ENCODE data around the gene OR2A1.
"Not testable (repeated sequence)": the region's sequence is repeated elsewhere in the genome, so short reads cannot be mapped to it uniquely, and the experiment has no call there.

OR2A1 gene

DNA sequence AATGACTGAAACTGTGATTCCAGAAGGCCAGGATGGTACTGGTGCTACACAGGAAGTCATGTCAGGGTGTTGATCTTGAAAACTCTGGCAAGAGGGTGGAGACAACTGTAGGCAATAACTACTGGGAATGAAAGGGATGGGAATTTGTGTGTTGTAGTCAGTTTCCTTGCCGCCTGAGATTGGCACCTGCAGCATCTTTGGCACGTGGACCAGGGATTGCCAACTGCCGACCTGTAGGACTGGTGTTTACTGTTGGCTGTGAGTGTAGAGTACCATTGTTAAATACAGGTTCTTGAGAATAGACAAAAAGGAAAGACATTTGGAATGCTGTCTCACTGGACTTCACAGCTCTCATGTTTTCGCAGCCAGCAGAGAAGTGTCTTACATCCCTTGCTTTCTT, 11.1 kb downstream of the OR2A1 start:
- not testable (repeated sequence) for DNase-seq (ENCODE audit: low spot score)

GRCh38 chr7:144325868-144326267, 13.6 kb downstream of the OR2A1 start:
- DNase-seq (ENCODE audit: low spot score), result not testable (repeated sequence)

- DNase-seq (ENCODE audit: low spot score), result not testable (repeated sequence)
These were observed 17.8 kb downstream of the OR2A1 start for GRCh38 chr7:144330044-144330443.

DNA sequence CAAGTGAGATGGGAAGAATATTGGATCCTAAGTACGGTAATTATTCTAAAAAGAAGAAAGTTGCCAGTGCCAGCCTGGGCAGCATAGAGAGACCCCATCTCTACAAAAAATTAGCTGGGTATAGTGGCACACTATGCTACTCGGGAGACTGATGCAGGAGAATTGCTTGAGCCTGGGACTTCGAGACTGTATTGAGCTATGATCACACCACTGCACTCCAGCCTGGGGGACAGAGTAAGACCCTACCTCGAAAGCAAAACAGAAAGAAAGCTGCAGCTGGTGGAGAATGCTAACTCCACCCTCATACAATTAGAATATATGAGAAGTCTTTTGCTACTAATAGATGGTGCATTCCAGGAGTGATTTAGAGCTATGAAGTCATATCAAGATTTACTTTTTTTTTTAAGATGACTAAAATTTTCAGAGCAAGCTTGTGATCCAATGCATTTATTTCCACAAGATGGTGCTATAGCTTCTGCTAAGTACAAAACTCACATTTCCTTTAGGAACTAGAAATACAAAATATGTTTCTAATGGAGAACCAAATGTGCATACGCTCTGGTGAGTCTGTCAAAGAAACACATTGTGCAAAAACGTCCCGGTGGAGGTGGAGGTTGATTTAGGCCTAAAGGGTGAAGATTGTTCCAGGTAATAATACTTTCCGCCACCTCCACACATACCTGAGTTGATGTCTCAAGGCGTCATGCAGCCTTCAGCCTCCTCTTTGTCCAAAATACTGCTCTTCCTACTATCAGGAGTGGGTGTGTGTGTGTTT, 19.2 kb downstream of the OR2A1 start:
- DNase-seq (ENCODE audit: low spot score), result not testable (repeated sequence)

- not testable (repeated sequence) for DNase-seq (ENCODE audit: low spot score)
These were observed 19.7 kb downstream of the OR2A1 start for GRCh38 chr7:144331996-144332288.

GRCh38 chr7:144348625-144349024, 36.4 kb downstream of the OR2A1 start:
- not testable (repeated sequence) for DNase-seq (ENCODE audit: low spot score)

- DNase-seq (ENCODE audit: low spot score), result peak; percentile 48
These were observed 39.4 kb downstream of the OR2A1 start for GRCh38 chr7:144351667-144352066.

DNA sequence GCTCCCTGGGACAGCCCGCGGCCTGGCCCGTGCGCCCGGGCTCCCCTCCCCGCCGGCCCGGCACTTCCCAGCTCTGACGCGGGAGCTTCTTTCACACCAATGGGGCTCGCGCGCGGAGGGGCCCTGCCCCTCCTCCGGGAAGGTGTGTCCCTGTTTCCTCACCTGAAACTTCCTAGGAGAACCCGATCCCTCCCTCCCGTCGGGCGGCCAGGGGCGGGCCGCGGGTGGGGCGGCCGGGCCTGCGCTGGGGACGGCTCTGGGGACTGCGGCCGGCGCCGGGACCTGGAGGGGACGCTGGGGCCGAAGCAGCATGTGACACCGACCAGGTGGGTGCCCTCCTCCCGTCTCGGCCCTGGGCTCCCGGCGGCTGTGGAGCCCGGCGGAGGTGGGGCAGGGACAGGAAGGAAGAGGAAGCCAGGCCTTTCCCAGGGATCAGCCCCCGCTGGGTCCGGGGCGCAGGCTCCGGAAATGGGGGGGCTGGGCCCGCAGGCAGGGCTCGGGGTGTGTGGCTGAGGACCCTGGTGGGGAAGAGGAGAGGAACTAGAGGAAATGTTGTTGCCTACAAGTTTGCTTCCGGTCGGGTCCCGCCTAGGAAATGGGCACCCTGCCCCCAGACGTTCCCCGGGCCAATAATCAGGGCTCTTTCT, 43.1 kb downstream of the OR2A1 start, which contains the start of gene ARHGEF5:
TSS of gene ARHGEF5 (plus strand) at position 227 of the 647 bp plus-strand sequence. CDS start 7,268 bp downstream, outside the sequence.
- DNase-seq (ENCODE audit: low spot score), result not testable (repeated sequence)

GRCh38 chr7:144356185-144356584, 44.0 kb downstream of the OR2A1 start:
- DNase-seq (ENCODE audit: low spot score), result not testable (repeated sequence)

GRCh38 chr7:144356860-144357259, 44.6 kb downstream of the OR2A1 start:
- not testable (repeated sequence) for DNase-seq (ENCODE audit: low spot score)

DNA sequence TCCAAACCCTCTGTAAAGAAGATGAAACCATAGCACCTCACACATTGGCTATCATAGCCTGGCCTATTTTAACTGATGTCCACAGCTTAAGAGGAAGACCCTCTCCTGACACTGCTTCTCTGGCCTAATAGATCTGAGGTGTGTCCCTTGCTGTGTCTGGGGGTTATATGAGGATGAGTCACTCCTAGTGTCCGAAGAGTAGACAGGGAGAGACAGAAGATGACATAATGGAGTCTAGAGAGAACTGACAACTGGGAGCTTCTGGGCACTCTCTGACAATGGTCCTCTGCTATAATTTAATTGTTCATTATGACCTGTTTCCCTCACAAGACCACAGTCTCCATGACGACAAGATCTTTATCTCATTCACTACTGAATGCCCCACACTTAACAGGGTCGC, 49.8 kb downstream of the OR2A1 start:
- not testable (repeated sequence) for DNase-seq (ENCODE audit: low spot score)

GRCh38 chr7:144365523-144365922, 53.3 kb downstream of the OR2A1 start:
- not testable (repeated sequence) for DNase-seq (ENCODE audit: low spot score)

DNA sequence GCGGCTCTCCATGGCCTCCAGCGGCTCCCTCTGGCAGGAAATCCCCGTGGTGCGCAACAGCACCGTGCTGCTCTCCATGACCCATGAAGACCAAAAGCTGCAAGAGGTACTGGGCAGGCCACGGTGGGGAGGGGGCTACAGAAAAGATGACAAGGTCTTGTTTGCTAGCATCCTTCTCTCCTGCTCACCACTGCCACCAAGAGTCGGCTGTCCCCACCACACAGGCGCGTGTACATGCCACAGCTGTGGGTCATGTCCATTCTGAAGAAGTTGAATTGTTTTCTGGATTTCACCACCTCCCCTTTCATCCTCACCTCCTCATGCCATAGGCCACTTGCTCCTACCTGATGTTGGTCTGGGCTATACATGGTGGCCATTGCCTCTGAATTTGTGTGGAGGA, 55.0 kb downstream of the OR2A1 start:
- DNase-seq (ENCODE audit: low spot score), result not testable (repeated sequence)

GRCh38 chr7:144369221-144369620, 57.0 kb downstream of the OR2A1 start:
- DNase-seq (ENCODE audit: low spot score), result not testable (repeated sequence)
